K562 treated with DMSO at 1 percent for 24 hours (cell line): Measurements from ENCODE around the gene DUS2. TPM values are rescaled to one million over a fixed set of nuclear protein-coding genes. Genes with fewer than 3 reads are reported as not detected.

Experiments
- total RNA-seq: library from RNA; unstranded; fragments of 300-600 nt; gene quantifications from 2 replicates; pipeline ENCODE4 v1.2.3, GENCODE V29; 2022; ENCODE audit warnings: low read depth; ENCODE audit not compliant: insufficient read depth

DUS2 gene
- 10.8 and 12.3 TPM in 2 replicates for total RNA-seq

DNA sequence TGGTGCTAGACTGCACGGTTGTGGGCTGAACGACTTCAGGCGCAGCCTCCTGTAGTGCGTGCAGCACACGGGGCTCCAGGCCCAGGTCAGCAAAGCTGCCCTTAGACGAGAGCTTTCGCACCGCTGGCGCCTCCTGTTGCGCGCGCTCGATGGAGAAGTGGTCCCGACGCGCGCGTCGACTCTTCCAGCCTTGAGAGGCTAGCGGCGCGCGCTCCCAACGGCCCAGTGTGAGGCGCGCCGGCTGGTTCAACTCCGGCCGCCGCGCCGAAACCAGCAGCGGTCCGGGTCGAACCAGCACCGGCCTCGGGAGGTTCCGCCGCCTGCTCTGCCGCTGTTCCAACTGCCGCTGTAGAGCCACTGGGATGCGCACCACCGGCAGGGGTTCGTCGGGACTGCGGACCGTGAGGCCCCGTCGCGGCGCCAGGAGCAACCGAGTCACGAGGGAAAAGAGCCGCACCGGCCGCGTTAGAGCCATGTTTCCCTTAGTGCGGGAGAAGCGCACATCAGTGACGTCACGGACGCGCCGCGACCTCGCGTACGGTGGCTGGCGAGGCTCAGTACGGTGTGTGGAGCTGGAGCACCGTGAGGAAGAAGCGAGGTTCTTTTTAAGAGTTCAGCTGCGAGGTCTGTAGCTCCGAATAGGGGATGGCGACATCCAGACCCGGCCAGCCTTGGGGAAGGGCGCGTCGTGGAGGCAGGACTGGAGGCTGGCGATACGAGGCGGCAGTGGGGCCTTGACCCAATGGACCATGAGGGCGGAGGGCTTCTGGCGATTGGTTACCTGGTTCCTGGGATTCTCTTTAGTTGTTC is at the start of gene DUS2, which contains the start of gene DDX28:
Gene DUS2, plus strand, starts transcription at position 557 of the 810 bp plus-strand sequence. CDS start 14,740 bp downstream, outside the sequence.
Gene DDX28, minus strand, starts transcription at position 505 of the 810 bp plus-strand sequence. Its CDS starts 30 bp downstream, at position 475.

GRCh38 chr16:67979955-67980678 is 43.0 kb upstream of the DUS2 start, which contains the start of gene DPEP3:
TSS of gene DPEP3 (minus strand) at chr16:67980499. CDS start at chr16:67980380, 119 bp downstream.

GRCh38 chr16:67998779-67999688 is 24.1 kb upstream of the DUS2 start, which contains the start of gene DPEP2:
TSS of gene DPEP2 (minus strand) at chr16:67999484. CDS start at chr16:67993212, 6,272 bp downstream.

DNA sequence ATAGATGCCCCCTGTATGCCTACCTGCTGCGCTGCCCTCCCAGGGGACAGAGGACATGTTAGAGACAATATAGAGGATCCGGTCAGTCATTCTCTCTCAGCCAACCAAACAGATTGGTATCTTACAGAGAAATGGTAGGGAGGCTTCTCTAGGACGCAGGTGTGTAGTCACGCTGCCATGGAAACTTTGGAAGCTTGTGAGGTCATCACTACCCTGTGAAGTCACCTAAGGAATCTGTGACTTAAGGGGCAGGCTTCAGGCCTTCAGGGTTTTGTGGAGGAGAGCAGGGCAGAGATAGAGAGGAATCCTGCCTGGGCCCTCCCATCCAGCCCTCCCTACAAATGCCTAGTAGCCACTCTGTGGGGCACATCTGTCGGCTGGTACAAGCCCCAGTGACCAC is 7.4 kb upstream of the DUS2 start, which contains the start of gene DPEP2NB:
Gene DPEP2NB, minus strand, starts transcription at position 231 of the 400 bp plus-strand sequence. Its CDS starts 141 bp downstream, at position 90.

GRCh38 chr16:68085259-68086071 is 62.4 kb downstream of the DUS2 start, which contains the start of gene NFATC3:
TSS of gene NFATC3 (plus strand) at chr16:68085370. CDS start at chr16:68085682, 312 bp downstream.

Other genes with a start within 250 kb of the DUS2 start
- 16.9 and 17.6 TPM in 2 replicates for gene RANBP10, start 216.7 kb upstream of the DUS2 start, total RNA-seq
- 0.10 TPM in 1 of 2 replicates, not detected in the other for gene TSNAXIP1, start 216.4 kb upstream of the DUS2 start, total RNA-seq
- 58.7 and 62.7 TPM in 2 replicates for gene THAP11, start 181.0 kb upstream of the DUS2 start, total RNA-seq
- gene NUTF2, start 176.4 kb upstream of the DUS2 start, total RNA-seq: 76.3 and 84.1 TPM in 2 replicates
- gene CENPT, start 175.6 kb upstream of the DUS2 start, total RNA-seq: 67.2 and 75.8 TPM in 2 replicates
- 91.7 and 98.7 TPM in 2 replicates for gene EDC4, start 150.2 kb upstream of the DUS2 start, total RNA-seq
- 2.9 and 3.1 TPM in 2 replicates for gene NRN1L, start 138.4 kb upstream of the DUS2 start, total RNA-seq
- 46.0 and 46.8 TPM in 2 replicates for gene PSKH1, start 130.0 kb upstream of the DUS2 start, total RNA-seq
- gene CTRL, start 91.4 kb upstream of the DUS2 start, total RNA-seq: 0.59 and 1.3 TPM in 2 replicates
- gene PSMB10, start 86.4 kb upstream of the DUS2 start, total RNA-seq: 110 and 120 TPM in 2 replicates
- 5.5 and 9.9 TPM in 2 replicates for gene LCAT, start 79.2 kb upstream of the DUS2 start, total RNA-seq
- 22.5 and 23.8 TPM in 2 replicates for gene SLC12A4, start 54.6 kb upstream of the DUS2 start, total RNA-seq
- gene DPEP3, start 42.8 kb upstream of the DUS2 start, total RNA-seq: not detected in 2 replicates
- 2.8 and 3.0 TPM in 2 replicates for gene DPEP2, start 23.8 kb upstream of the DUS2 start, total RNA-seq
- not detected in 2 replicates for gene DPEP2NB, start 7.4 kb upstream of the DUS2 start, total RNA-seq
- 17.4 and 20.0 TPM in 2 replicates for gene DDX28, start 52 bp upstream of the DUS2 start, total RNA-seq
- gene NFATC3, start 62.1 kb downstream of the DUS2 start, total RNA-seq: 31.2 and 35.3 TPM in 2 replicates
- gene ESRP2, start 212.8 kb downstream of the DUS2 start, total RNA-seq: not detected in 2 replicates
- 40.9 and 43.5 TPM in 2 replicates for gene PLA2G15, start 222.1 kb downstream of the DUS2 start, total RNA-seq
- gene SLC7A6, start 241.2 kb downstream of the DUS2 start, total RNA-seq: 17.8 and 18.3 TPM in 2 replicates